Keratinocyte (primary cell): ENCODE results near the gene PDCD6IP. TPM values are rescaled to one million over a fixed set of nuclear protein-coding genes. Genes with fewer than 3 reads are reported as not detected.

Source experiments
- DNase-seq: peaks from one replicate; pipeline ENCODE4 v3.0.0-alpha.2; 2011; ENCODE audit warnings: low read depth, missing footprints, low spot score
- FAIRE-seq: peaks from 2 replicates; lab custom pipeline; 2011; peaks lifted over from hg19 to GRCh38; lab: Jason Lieb, UNC
- H2AFZ ChIP-seq: 2 replicates; pipeline ENCODE4 v1.6.0; 2012; ENCODE audit warnings: low read length, control low read depth, inconsistent platforms; ENCODE audit not compliant: control insufficient read depth
- H3K27ac ChIP-seq: 2 replicates; pipeline ENCODE4 v1.5.1; 2011; ENCODE audit warnings: low read length; ENCODE audit not compliant: control insufficient read depth, insufficient read depth
- H3K27me3 ChIP-seq: 3 replicates; pipeline ENCODE4 v1.6.0; 2011; ENCODE audit warnings: low read length; ENCODE audit not compliant: control insufficient read depth, insufficient read depth; ENCODE audit errors: extremely low read depth
- H3K36me3 ChIP-seq, 2 experiments: 2 replicates in 1 of 2; 3 replicates in 1 of 2; pipeline ENCODE4 v1.5.1; 2011; ENCODE audit warnings: low read length in 2 of 2, mild to moderate bottlenecking in 1 of 2; ENCODE audit not compliant: control insufficient read depth in 2 of 2, insufficient read depth in 2 of 2; ENCODE audit errors: extremely low read depth in 1 of 2
- H3K4me1 ChIP-seq: 3 replicates; pipeline ENCODE4 v1.5.1; 2011; ENCODE audit warnings: low read length; ENCODE audit not compliant: control insufficient read depth, insufficient read depth; ENCODE audit errors: extremely low read depth
- H3K4me2 ChIP-seq: 3 replicates; pipeline ENCODE4 v1.6.0; 2011; ENCODE audit warnings: low read depth, low read length; ENCODE audit not compliant: control insufficient read depth, insufficient read depth; ENCODE audit errors: extremely low read depth
- H3K4me3 ChIP-seq, 3 experiments: fragments of 200-600 bp in 1 of 3; sonication (generic) in 1 of 3; 2 replicates in 2 of 3; 3 replicates in 1 of 3; pipeline ENCODE4 v1.5.1; 2011 to 2016; ENCODE audit warnings: low read length in 3 of 3, mild to moderate bottlenecking in 3 of 3, control low read depth in 2 of 3, inconsistent platforms in 1 of 3, low read depth in 1 of 3, mixed read lengths in 1 of 3, mixed run types in 1 of 3, moderate library complexity in 1 of 3; ENCODE audit not compliant: control insufficient read depth in 2 of 3, insufficient read depth in 2 of 3; ENCODE audit errors: extremely low read depth in 1 of 3
- H3K79me2 ChIP-seq: 2 replicates; pipeline ENCODE4 v1.6.0; 2012; ENCODE audit warnings: low read length; ENCODE audit not compliant: control insufficient read depth, insufficient read depth
- H3K9ac ChIP-seq: 3 replicates; pipeline ENCODE4 v1.6.0; 2011; ENCODE audit warnings: low read length; ENCODE audit not compliant: control insufficient read depth, insufficient read depth; ENCODE audit errors: extremely low read depth
- H3K9me1 ChIP-seq: 3 replicates; pipeline ENCODE4 v1.6.0; 2011; ENCODE audit warnings: low read length; ENCODE audit not compliant: control insufficient read depth, insufficient read depth; ENCODE audit errors: extremely low read depth
- H3K9me3 ChIP-seq: 2 replicates; pipeline ENCODE4 v1.5.1; 2012; ENCODE audit warnings: low read depth, low read length; ENCODE audit not compliant: control insufficient read depth
- H4K20me1 ChIP-seq: 3 replicates; pipeline ENCODE4 v1.6.0; 2011; ENCODE audit warnings: low read length; ENCODE audit not compliant: control insufficient read depth, insufficient read depth; ENCODE audit errors: extremely low read depth
- EZH2 ChIP-seq: IDR thresholded peaks from one replicate; pipeline ENCODE4 v1.6.1; 2012; ENCODE audit warnings: inconsistent platforms, mild to moderate bottlenecking, low read length, moderate library complexity
- dilution Hi-C: fragments of 300-500 bp; cut with MboI; formaldehyde crosslinking; loops from one replicate; pipeline ENCODE4 v1.7.0; 2020; ENCODE audit warnings: low sequenced_read_pairs; ENCODE audit not compliant: extremely low pct_ligation_motif_present
- polyA plus RNA-seq, 5 experiments: library from polyadenylated mRNA; depleted of rRNA in 3 of 5; stranded (reverse) in 3 of 5; stranded (forward) in 1 of 5; unstranded in 1 of 5; fragments of >200 nt; gene quantifications; 1 replicate in 1 of 5; 2 replicates in 3 of 5; 3 replicates in 1 of 5; pipeline versions ENCODE4 v1.2.1 to v1.2.3, GENCODE V29; 2011 to 2012; ENCODE audit warnings: missing spikeins in 2 of 5, low read depth in 1 of 5, low replicate concordance in 1 of 5
- TF ChIP-seq, protein P1 (sequence below), 3 experiments: IDR thresholded peaks in 1 of 3; conservative IDR thresholded peaks in 1 of 3; optimal IDR thresholded peaks in 1 of 3; 2 replicates in 2 of 3; 3 replicates in 1 of 3; pipeline versions ENCODE3 to v1.5.1; 2011; ENCODE audit warnings: low read length in 3 of 3, mild to moderate bottlenecking in 3 of 3, moderate library complexity in 2 of 3, control low read depth in 1 of 3, inconsistent platforms in 1 of 3; ENCODE audit not compliant: insufficient read depth in 2 of 3; ENCODE audit errors: extremely low read depth in 1 of 3

Gene PDCD6IP
- polyA plus RNA-seq, 1 donor (not counting 4 experiments of a cell fraction or from before 2014, with no cell fraction given): 183 TPM

DNA sequence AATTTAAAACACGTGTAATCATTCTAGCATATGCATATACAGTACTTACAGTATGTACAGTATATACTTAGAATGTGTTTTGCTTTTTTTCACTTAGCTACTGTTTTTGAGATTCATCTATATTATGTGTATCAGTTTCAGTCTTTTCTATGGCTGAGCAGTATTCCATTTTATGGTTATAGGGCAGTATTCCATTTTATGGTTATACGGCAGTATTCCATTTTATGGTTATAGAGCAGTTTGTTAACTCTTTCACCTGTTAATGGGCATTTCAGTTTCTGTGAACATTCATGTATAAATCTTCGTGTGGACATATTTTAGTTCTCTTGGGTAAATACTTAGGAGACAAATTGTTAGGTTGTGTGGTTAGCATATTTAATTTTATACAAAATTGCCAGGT is 40.9 kb downstream of the PDCD6IP start:
- no peak overlapping the region for H3K27ac ChIP-seq
- DNase-seq: no peak
- H3K9me3 ChIP-seq: no peaks in the 10 kb centered on the region
- H3K4me1 ChIP-seq: no peaks in the 10 kb centered on the region
- no peaks in the 10 kb centered on the region for H3K9me1 ChIP-seq
- TF ChIP-seq, protein P1, sequence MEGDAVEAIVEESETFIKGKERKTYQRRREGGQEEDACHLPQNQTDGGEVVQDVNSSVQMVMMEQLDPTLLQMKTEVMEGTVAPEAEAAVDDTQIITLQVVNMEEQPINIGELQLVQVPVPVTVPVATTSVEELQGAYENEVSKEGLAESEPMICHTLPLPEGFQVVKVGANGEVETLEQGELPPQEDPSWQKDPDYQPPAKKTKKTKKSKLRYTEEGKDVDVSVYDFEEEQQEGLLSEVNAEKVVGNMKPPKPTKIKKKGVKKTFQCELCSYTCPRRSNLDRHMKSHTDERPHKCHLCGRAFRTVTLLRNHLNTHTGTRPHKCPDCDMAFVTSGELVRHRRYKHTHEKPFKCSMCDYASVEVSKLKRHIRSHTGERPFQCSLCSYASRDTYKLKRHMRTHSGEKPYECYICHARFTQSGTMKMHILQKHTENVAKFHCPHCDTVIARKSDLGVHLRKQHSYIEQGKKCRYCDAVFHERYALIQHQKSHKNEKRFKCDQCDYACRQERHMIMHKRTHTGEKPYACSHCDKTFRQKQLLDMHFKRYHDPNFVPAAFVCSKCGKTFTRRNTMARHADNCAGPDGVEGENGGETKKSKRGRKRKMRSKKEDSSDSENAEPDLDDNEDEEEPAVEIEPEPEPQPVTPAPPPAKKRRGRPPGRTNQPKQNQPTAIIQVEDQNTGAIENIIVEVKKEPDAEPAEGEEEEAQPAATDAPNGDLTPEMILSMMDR (optimal IDR thresholded peaks at IDR 0.05 in 1 of 3, IDR thresholded peaks at IDR 0.05 in 1 of 3, conservative IDR thresholded peaks at IDR 0.05 in 1 of 3; ENCODE audit: extremely low read depth in 1 of 3, insufficient read depth in 2 of 3, low read length in 3 of 3): no peak
- TF ChIP-seq EZH2: no peak
- no peaks in the 10 kb centered on the region for H3K27me3 ChIP-seq
- FAIRE-seq: no peak
- H4K20me1 ChIP-seq: no peaks in the 10 kb centered on the region
- dilution Hi-C loops: no loop called here
- H3K79me2 ChIP-seq: no peaks in the 10 kb centered on the region
- no peak overlapping the region for H3K4me3 ChIP-seq
- H2AFZ ChIP-seq: no peak overlapping the region
- peaks cover 0 to 6% of the 10 kb centered on the region in 2 experiments for H3K36me3 ChIP-seq
- H3K9ac ChIP-seq: no peak overlapping the region
- no peak overlapping the region for H3K4me2 ChIP-seq

DNA sequence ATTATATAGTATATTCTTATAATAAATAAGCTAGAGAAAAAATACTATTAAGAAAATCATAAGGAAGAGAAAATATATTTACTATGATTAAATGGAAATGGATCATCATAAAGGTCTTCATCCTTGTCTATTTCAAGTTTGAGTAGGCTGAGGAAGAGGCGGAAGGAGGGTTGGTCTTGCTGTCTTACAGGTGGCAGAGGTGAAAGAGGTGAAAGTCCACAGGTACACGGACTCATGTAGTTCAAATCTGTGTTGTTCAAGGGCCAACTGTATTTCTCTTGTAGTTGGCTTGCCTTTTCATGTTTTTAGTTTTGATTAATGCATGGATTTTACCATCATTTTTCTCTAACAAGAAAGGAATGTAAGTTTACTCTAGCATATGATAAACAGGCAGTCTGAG is 41.7 kb downstream of the PDCD6IP start:
- Histone ChIP-seq H3K4me1 (no peaks in the 10 kb centered on the region), H3K9me1 (no peaks in the 10 kb centered on the region), H3K4me3 (no peak overlapping the region), H3K9ac (no peak overlapping the region), H3K36me3 (peaks cover 0 to 6% of the 10 kb centered on the region in 2 experiments), H3K27ac (no peak overlapping the region), H3K9me3 (no peaks in the 10 kb centered on the region), H2AFZ (no peak overlapping the region), H3K4me2 (no peak overlapping the region), H3K79me2 (no peaks in the 10 kb centered on the region), H3K27me3 (no peaks in the 10 kb centered on the region), H4K20me1 (no peaks in the 10 kb centered on the region)
- FAIRE-seq (no peak), DNase-seq (no peak)
- TF ChIP-seq EZH2: no peak
- TF ChIP-seq, protein P1 (optimal IDR thresholded peaks at IDR 0.05 in 1 of 3, IDR thresholded peaks at IDR 0.05 in 1 of 3, conservative IDR thresholded peaks at IDR 0.05 in 1 of 3; ENCODE audit: extremely low read depth in 1 of 3, insufficient read depth in 2 of 3, low read length in 3 of 3): no peak
- dilution Hi-C loops: no loop called here
